Measurements from ENCODE around the gene PGBD4.

- TF ChIP-seq CTCF (conservative IDR thresholded peaks at IDR 0.05 in 1 of 2, IDR thresholded peaks at IDR 0.05 in 1 of 2; ENCODE audit: low read depth in 1 of 2, low read length in 2 of 2) (no peak), EZH2 (IDR thresholded peaks at IDR 0.05; ENCODE audit: low read length, missing control alignments) (no peak)
Measured at GRCh38 chr15:34126522-34126921, 24.6 kb downstream of the PGBD4 start.

All from fibroblast of lung (primary cell).